Effector memory CD4-positive, alpha-beta T cell (primary cell): ENCODE data around the gene S100A16.
"Not testable (repeated sequence)": the region's sequence is repeated elsewhere in the genome, so short reads cannot be mapped to it uniquely, and the experiment has no call there.

Experiments used
- DNase-seq, 3 donors: peaks; one replicate each; pipeline ENCODE4 v3.0.0-alpha.2; 2020
- H3K27ac ChIP-seq: 2 replicates; pipeline ENCODE4 v1.7.0; 2013; ENCODE audit warnings: mild to moderate bottlenecking, low read length, moderate library complexity; ENCODE audit not compliant: insufficient read depth, poor library complexity, severe bottlenecking
- H3K27me3 ChIP-seq: replicated peaks from 2 replicates; pipeline ENCODE4 v1.7.0; 2013; ENCODE audit warnings: mild to moderate bottlenecking, low read length; ENCODE audit not compliant: insufficient read depth, control insufficient read depth, poor library complexity, severe bottlenecking
- H3K36me3 ChIP-seq: 2 replicates; pipeline ENCODE4 v1.7.0; 2013; ENCODE audit warnings: mild to moderate bottlenecking, low read length, moderate library complexity; ENCODE audit not compliant: control insufficient read depth, insufficient read depth
- H3K4me1 ChIP-seq: 2 replicates; pipeline ENCODE4 v1.7.0; 2013; ENCODE audit warnings: low read length, mild to moderate bottlenecking; ENCODE audit not compliant: control insufficient read depth, insufficient read depth, poor library complexity, severe bottlenecking
- H3K4me3 ChIP-seq: 2 replicates; pipeline ENCODE4 v1.7.0; 2013; ENCODE audit warnings: low read length, low read depth, mild to moderate bottlenecking; ENCODE audit not compliant: insufficient read depth, poor library complexity, severe bottlenecking
- H3K9me3 ChIP-seq: 2 replicates; pipeline ENCODE4 v1.7.0; 2013; ENCODE audit warnings: mild to moderate bottlenecking, low read length, moderate library complexity; ENCODE audit not compliant: control insufficient read depth

The S100A16 gene

GRCh38 chr1:153649863-153650235 is 36.9 kb upstream of the S100A16 start:
- Histone ChIP-seq H3K36me3 (peaks cover 22% of the 10 kb centered on the region), H3K4me1 (peaks cover 4% of the 10 kb centered on the region), H3K9me3 (no peaks in the 10 kb centered on the region), H3K27ac (no peak overlapping the region), H3K27me3 (no peaks in the 10 kb centered on the region), H3K4me3 (no peak overlapping the region)
- no peak for DNase-seq

GRCh38 chr1:153649137-153649862 is 36.4 kb upstream of the S100A16 start:
- no peaks in the 10 kb centered on the region for H3K9me3 ChIP-seq
- peaks cover 27% of the 10 kb centered on the region for H3K36me3 ChIP-seq
- no peaks in the 10 kb centered on the region for H3K27me3 ChIP-seq
- peaks cover 4% of the 10 kb centered on the region for H3K4me1 ChIP-seq
- DNase-seq, result no peak
- H3K4me3 ChIP-seq, result no peak overlapping the region
- H3K27ac ChIP-seq, result no peak overlapping the region

DNA sequence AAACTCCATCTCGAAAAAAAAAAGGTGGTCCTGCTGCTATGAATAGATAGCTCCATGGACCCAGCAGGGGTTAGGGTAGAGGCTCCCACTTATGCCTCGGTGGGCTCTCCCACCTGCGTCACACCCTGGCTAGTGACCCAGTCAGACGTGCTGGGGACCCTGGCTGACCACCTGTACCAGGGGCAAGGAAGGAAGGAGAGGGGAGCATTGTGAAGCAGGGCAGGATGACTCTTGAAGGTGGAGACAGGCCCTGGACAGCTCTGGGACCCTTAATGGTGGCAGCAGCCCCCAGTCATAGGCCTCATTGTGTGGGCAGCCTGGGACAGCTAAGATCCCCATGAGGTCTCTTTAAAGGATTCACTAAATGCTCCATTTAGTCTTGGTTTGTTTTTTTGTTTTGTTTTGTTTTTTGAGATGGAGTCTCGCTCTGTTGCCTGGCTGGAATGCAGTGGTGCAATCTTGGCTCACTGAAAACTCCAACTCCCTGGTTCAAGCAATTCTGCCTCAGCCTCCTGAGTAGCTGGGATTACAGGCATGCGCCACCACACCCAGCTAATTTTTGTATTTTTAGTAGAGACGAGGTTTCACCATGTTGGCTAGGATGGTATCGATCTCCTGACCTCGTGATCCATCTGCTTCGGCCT is 35.2 kb upstream of the S100A16 start:
- Histone ChIP-seq H3K27ac (no peak overlapping the region), H3K36me3 (peaks cover 38% of the 10 kb centered on the region), H3K4me3 (no peak overlapping the region), H3K27me3 (no peaks in the 10 kb centered on the region), H3K9me3 (no peaks in the 10 kb centered on the region), H3K4me1 (peaks cover 4% of the 10 kb centered on the region)
- no peak for DNase-seq

GRCh38 chr1:153647346-153647714 is 34.4 kb upstream of the S100A16 start:
- Histone ChIP-seq H3K36me3 (peaks cover 46% of the 10 kb centered on the region), H3K4me3 (no peak overlapping the region), H3K4me1 (peaks cover 4% of the 10 kb centered on the region), H3K9me3 (no peaks in the 10 kb centered on the region), H3K27me3 (no peaks in the 10 kb centered on the region), H3K27ac (no peak overlapping the region)
- no peak for DNase-seq

DNA sequence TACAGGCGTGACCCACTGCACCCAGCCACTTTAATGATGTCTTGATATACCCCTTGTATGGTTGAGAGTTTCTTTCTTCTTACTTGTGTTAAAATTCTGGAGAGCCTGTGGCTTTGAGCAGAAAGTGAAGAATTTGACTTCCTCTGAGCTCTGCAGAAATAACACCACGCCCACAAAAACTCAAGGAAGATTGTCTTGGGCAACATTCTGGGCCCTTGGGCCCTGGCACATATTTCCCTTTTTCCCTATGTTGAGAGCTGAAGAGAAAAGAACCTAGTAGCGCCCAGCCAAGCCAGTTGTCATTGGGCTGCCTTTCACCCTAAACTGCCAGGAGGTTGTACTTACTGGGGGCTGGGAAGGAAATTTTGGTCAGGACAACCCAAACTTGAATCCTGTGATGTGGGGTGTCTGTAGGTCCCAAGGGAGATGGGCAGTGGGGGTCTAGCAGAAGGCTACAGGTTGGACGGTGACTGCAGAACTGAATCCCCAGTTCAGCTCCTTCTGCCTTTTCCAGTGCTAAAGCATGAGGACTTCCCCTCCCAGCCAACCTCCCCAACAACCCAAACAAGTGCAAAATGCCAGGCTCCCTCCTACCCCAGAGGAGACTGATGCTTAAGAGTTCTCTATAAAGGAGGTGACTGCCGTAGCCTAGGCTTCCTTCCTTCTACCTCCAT is 33.9 kb upstream of the S100A16 start:
- Histone ChIP-seq H3K4me1 (peaks cover 4% of the 10 kb centered on the region), H3K27me3 (no peaks in the 10 kb centered on the region), H3K9me3 (no peaks in the 10 kb centered on the region), H3K36me3 (peaks cover 52% of the 10 kb centered on the region), H3K4me3 (no peak overlapping the region), H3K27ac (no peak overlapping the region)
- DNase-seq, result no peak

DNA sequence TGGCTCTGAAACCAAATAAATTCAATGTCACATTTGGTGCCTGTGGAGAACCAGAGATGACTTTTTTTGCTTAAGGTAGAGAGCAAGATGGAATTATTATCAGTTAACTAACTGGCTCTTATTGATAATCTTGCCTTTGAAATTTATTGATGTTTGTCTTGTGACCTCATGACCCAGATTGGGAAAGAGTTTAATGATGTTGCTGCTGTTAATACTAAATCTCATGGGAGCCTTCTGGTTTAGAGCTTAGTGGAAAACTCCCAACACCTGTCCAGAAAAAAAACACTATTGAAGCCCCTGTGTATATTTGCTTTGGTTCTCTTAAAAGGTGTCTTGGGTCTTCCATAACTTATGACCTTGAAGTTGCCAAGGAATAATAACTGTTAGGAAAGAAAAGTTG is 30.9 kb upstream of the S100A16 start:
- H3K4me3 ChIP-seq, result no peak overlapping the region
- H3K36me3 ChIP-seq, result peaks cover 81% of the 10 kb centered on the region
- no peaks in the 10 kb centered on the region for H3K9me3 ChIP-seq
- H3K27ac ChIP-seq, result no peak overlapping the region
- no peaks in the 10 kb centered on the region for H3K27me3 ChIP-seq
- DNase-seq, result no peak
- no peaks in the 10 kb centered on the region for H3K4me1 ChIP-seq

- no peak for DNase-seq
- H3K36me3 ChIP-seq, result peaks cover 89% of the 10 kb centered on the region
Observed at GRCh38 chr1:153643100-153643499, 30.2 kb upstream of the S100A16 start.

DNA sequence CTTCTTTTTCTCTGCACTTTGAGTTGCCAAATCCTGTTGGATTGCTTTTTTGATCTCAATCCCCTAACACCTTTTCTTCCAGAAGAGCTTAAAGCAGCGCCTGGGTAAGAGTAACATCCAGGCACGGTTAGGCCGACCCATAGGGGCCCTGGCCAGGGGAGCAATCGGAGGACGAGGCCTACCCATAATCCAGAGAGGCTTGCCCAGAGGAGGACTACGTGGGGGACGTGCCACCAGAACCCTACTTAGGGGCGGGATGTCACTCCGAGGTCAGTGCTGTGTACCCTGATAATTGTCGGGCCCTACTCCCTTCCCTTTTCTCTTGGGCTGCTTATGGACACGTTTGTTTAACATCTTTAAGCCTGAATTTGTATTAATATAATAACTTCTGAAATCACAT is 29.2 kb upstream of the S100A16 start:
- Histone ChIP-seq H3K27ac (no peak overlapping the region), H3K9me3 (no peaks in the 10 kb centered on the region), H3K36me3 (peaks cover 94% of the 10 kb centered on the region), H3K27me3 (no peaks in the 10 kb centered on the region), H3K4me1 (no peaks in the 10 kb centered on the region), H3K4me3 (no peak overlapping the region)
- no peak for DNase-seq

More at GRCh38 chr1:153643100-153643499, 30.2 kb upstream of the S100A16 start:
- Histone ChIP-seq H3K4me1 (no peaks in the 10 kb centered on the region), H3K4me3 (no peak overlapping the region), H3K27me3 (no peaks in the 10 kb centered on the region), H3K9me3 (no peaks in the 10 kb centered on the region), H3K27ac (no peak overlapping the region)

DNA sequence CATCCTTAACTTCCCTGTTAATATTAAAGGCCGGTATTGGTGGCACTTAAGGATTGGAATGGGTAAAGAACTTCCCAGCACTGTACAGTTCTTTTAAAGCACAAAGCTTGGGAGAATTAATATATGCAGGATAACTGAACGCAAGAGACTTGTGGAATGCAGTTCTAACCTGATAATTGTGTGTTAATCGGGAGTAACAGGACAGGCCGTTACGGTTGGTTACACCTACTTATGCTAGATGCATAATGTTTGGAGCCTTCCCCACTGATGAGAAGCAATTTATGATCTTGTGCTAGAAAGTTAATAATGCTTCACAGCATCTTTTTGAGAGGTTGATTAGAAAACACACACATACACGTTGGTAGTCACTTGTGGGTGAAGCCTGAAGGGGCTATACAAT is 27.9 kb upstream of the S100A16 start:
- Histone ChIP-seq H3K9me3 (no peaks in the 10 kb centered on the region), H3K4me3 (no peak overlapping the region), H3K36me3 (peaks cover 96% of the 10 kb centered on the region), H3K27ac (no peak overlapping the region), H3K27me3 (no peaks in the 10 kb centered on the region), H3K4me1 (no peaks in the 10 kb centered on the region)
- no peak for DNase-seq

- H3K27me3 ChIP-seq, H3K4me1 ChIP-seq, H3K27ac ChIP-seq, H3K9me3 ChIP-seq, H3K4me3 ChIP-seq, DNase-seq: not testable (repeated sequence)
- H3K36me3 ChIP-seq, result peaks cover 90% of the 10 kb centered on the region
Observed at GRCh38 chr1:153640213-153640612, 27.3 kb upstream of the S100A16 start.
